Endothelial cell of umbilical vein (primary cell): ENCODE data around the gene NEURL2. TPM values are rescaled to one million over a fixed set of nuclear protein-coding genes. Genes with fewer than 3 reads are reported as not detected.

Experiments used
- BruUV-seq: library from RNA; stranded (reverse); fragments of 400-500 nt; replicated peaks from 2 replicates; lab custom pipeline; 2021; lab: Mats Ljungman, UMichigan
- CTCF ChIA-PET: fragments of 300-600, 350-600 bp; sonication (Branson Sonifier 250); formaldehyde crosslinking; loops from one replicate; lab custom pipeline; 2021; ENCODE audit warnings: antibody characterized with exemption, inconsistent platforms; lab: Charles Lee
- POLR2A ChIA-PET: fragments of 300-600, 350-600 bp; sonication (Branson Sonifier 250); formaldehyde crosslinking; loops from one replicate; lab custom pipeline; 2021; ENCODE audit warnings: antibody characterized with exemption, inconsistent platforms; lab: Charles Lee
- DNase-seq: peaks from one replicate; pipeline ENCODE4 v3.0.0-alpha.2; 2011; ENCODE audit warnings: low read depth, low spot score
- FAIRE-seq: peaks from 2 replicates; lab custom pipeline; 2011; peaks lifted over from hg19 to GRCh38; lab: Jason Lieb, UNC
- H2AFZ ChIP-seq: 2 replicates; pipeline ENCODE4 v1.6.0; 2012; ENCODE audit warnings: low read depth, low read length, control low read depth, inconsistent platforms
- H3K27ac ChIP-seq: 2 replicates; pipeline ENCODE4 v1.5.1; 2011; ENCODE audit warnings: low read depth, mild to moderate bottlenecking, control low read depth, low read length, moderate library complexity; ENCODE audit not compliant: insufficient read depth
- H3K27me3 ChIP-seq, 2 experiments: 2 replicates each; pipeline versions ENCODE4 v1.6.0 to v1.6.1; 2011; ENCODE audit warnings: low read length in 2 of 2, mixed read lengths in 1 of 2; ENCODE audit not compliant: control insufficient read depth in 2 of 2, insufficient read depth in 2 of 2
- H3K36me3 ChIP-seq, 2 experiments: 2 replicates in 1 of 2; 3 replicates in 1 of 2; pipeline ENCODE4 v1.5.1; 2011; ENCODE audit warnings: low read length in 2 of 2, mild to moderate bottlenecking in 1 of 2, moderate library complexity in 1 of 2; ENCODE audit not compliant: control insufficient read depth in 2 of 2, insufficient read depth in 2 of 2; ENCODE audit errors: extremely low read depth in 1 of 2
- H3K4me1 ChIP-seq: 3 replicates; pipeline ENCODE4 v1.5.1; 2011; ENCODE audit warnings: mild to moderate bottlenecking, low read length; ENCODE audit not compliant: control insufficient read depth, insufficient read depth; ENCODE audit errors: extremely low read depth
- H3K4me2 ChIP-seq: 2 replicates; pipeline ENCODE4 v1.6.1; 2011; ENCODE audit warnings: low read length, control low read depth, mixed read lengths; ENCODE audit not compliant: insufficient read depth
- H3K4me3 ChIP-seq, 3 experiments: fragments of 200-600 bp in 1 of 3; sonication (generic), shearing (Covaris generic) in 1 of 3; replicated peaks in 1 of 3; 2 replicates each; pipeline ENCODE4 v1.5.1; 2011 to 2016; ENCODE audit warnings: control low read depth in 3 of 3, low read length in 3 of 3, mild to moderate bottlenecking in 2 of 3, inconsistent platforms in 1 of 3, low read depth in 1 of 3, moderate library complexity in 1 of 3; ENCODE audit not compliant: insufficient read depth in 1 of 3
- H3K79me2 ChIP-seq: 2 replicates; pipeline ENCODE4 v1.6.0; 2012; ENCODE audit warnings: low read length, inconsistent platforms; ENCODE audit not compliant: control insufficient read depth, insufficient read depth
- H3K9ac ChIP-seq: replicated peaks from 2 replicates; pipeline ENCODE3; 2011; ENCODE audit warnings: low read length, control low read depth; ENCODE audit not compliant: insufficient read depth; ENCODE audit errors: extremely low read depth
- H3K9me1 ChIP-seq: replicated peaks from 3 replicates; pipeline ENCODE4 v1.6.0; 2011; ENCODE audit warnings: mild to moderate bottlenecking, low read length; ENCODE audit not compliant: control insufficient read depth, insufficient read depth; ENCODE audit errors: extremely low read depth
- H3K9me3 ChIP-seq: replicated peaks from 2 replicates; pipeline ENCODE4 v1.5.1; 2012; ENCODE audit warnings: low read length, inconsistent platforms; ENCODE audit not compliant: control insufficient read depth, insufficient read depth
- H4K20me1 ChIP-seq: replicated peaks from 2 replicates; pipeline ENCODE3; 2011; ENCODE audit warnings: mild to moderate bottlenecking, low read length; ENCODE audit not compliant: control insufficient read depth, insufficient read depth; ENCODE audit errors: extremely low read depth
- EZH2 ChIP-seq: IDR thresholded peaks from 2 replicates; pipeline ENCODE4 v1.6.1; 2012; ENCODE audit warnings: borderline replicate concordance, low read depth, mild to moderate bottlenecking, moderate library complexity, low read length, inconsistent platforms; ENCODE audit not compliant: severe bottlenecking
- FOS ChIP-seq: IDR thresholded peaks from 2 replicates; pipeline ENCODE4 v1.6.1; 2011; ENCODE audit warnings: mild to moderate bottlenecking, low read length, moderate library complexity, borderline replicate concordance; ENCODE audit not compliant: insufficient read depth
- GATA2 ChIP-seq: IDR thresholded peaks from 2 replicates; pipeline ENCODE4 v1.7.0; 2011; ENCODE audit warnings: low read depth, mild to moderate bottlenecking, moderate library complexity, mixed read lengths, low read length; ENCODE audit not compliant: insufficient read length, insufficient read depth
- MYC ChIP-seq: IDR thresholded peaks from one replicate; pipeline ENCODE4 v1.6.1; 2011; ENCODE audit warnings: mild to moderate bottlenecking, low read depth, low read length
- POLR2A ChIP-seq: IDR thresholded peaks from 2 replicates; pipeline ENCODE4 v1.6.1; 2012; ENCODE audit warnings: low read depth, mild to moderate bottlenecking, control low read depth, low read length
- POLR2AphosphoS5 ChIP-seq: IDR thresholded peaks from 2 replicates; pipeline ENCODE4 v1.6.1; 2012; ENCODE audit warnings: low read depth, mild to moderate bottlenecking, control low read depth, low read length, moderate library complexity; ENCODE audit not compliant: insufficient read depth
- dilution Hi-C: fragments of 300-500 bp; cut with MboI; formaldehyde crosslinking; loops from one replicate; pipeline ENCODE4 v1.15.0; 2019; ENCODE audit warnings: low sequenced_read_pairs; ENCODE audit not compliant: extremely low pct_ligation_motif_present
- intact Hi-C: fragments of 100-400 bp; cut with micrococcal nuclease; formaldehyde crosslinking; loops from one replicate; pipeline ENCODE4 v1.10.0; 2022
- polyA plus RNA-seq, 4 experiments: library from polyadenylated mRNA; depleted of rRNA in 3 of 4; stranded (reverse) in 3 of 4; unstranded in 1 of 4; fragments of >200 nt; gene quantifications; 2 replicates each; pipeline versions ENCODE4 v1.2.1 to v1.2.3, GENCODE V29; 2011 to 2012; ENCODE audit warnings: missing spikeins in 1 of 4
- total RNA-seq: library from RNA; stranded (reverse); gene quantifications from 2 replicates; pipeline ENCODE4 v1.2.3, GENCODE V29; 2021
- TF ChIP-seq, protein P1 (sequence below), 2 donors: IDR thresholded peaks; 1 replicate in 1 of 2; 2 replicates in 1 of 2; pipeline ENCODE4 v1.5.1; 2011; ENCODE audit warnings: low read length in 2 of 2, mild to moderate bottlenecking in 2 of 2, moderate library complexity in 2 of 2, control low read depth in 1 of 2, inconsistent platforms in 1 of 2, low read depth in 1 of 2; ENCODE audit not compliant: insufficient read depth in 1 of 2; ENCODE audit errors: extremely low read depth in 1 of 2

The NEURL2 gene
- total and polyA plus RNA-seq, 2 donors (not counting 3 experiments of a cell fraction or from before 2014, with no cell fraction given), result 2.8 to 5.4 TPM

DNA sequence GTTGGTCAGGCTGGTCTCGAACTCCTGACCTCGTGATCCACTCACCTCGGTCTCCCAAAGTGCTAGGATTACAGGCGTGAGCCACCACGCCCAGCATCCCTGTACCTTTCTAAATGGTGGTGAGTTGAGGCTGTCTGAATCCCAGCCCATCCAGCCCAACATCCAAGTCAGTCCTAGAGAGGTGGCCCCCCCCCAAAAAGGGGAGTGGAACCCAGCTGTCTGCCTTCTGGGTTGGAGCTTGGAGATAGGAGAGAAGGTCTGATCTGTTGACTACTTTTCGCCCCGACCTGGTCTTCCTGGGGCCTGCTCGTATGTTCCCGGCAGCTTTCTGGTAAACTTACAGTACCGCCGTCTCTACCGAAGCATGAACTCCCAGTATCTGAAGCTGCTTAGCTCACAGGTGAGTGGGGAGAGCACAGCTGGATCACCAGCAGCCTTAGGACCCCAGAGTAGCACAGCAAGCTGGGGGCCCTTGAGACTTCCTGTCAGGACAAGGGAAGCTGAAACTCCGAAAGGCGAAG is 5.7 kb upstream of the NEURL2 start:
- Histone ChIP-seq H3K9me3 (no peaks in the 10 kb centered on the region), H3K4me2 (no peak overlapping the region), H3K4me3 (no peak overlapping the region), H3K4me1 (peaks cover 12% of the 10 kb centered on the region), H3K9me1 (no peaks in the 10 kb centered on the region), H3K27me3 (no peaks in the 10 kb centered on the region), H3K79me2 (no peaks in the 10 kb centered on the region), H3K36me3 (peaks cover 4 to 31% of the 10 kb centered on the region in 2 experiments), H3K9ac (no peak overlapping the region), H4K20me1 (no peaks in the 10 kb centered on the region), H2AFZ (no peak overlapping the region), H3K27ac (no peak overlapping the region)
- BruUV-seq, result no TSS peak
- ChIA-PET CTCF (interaction anchor here (0.6 to 0.7 kb wide), 2 partner anchors 13 to 535 kb away, joined by 3 read pairs; no protein-coding TSS in a partner anchor), POLR2A (no interaction called here)
- DNase-seq, result no peak
- TF ChIP-seq POLR2A (no peak), MYC (no peak), EZH2 (no peak), FOS (no peak), POLR2AphosphoS5 (no peak)
- TF ChIP-seq, protein P1, sequence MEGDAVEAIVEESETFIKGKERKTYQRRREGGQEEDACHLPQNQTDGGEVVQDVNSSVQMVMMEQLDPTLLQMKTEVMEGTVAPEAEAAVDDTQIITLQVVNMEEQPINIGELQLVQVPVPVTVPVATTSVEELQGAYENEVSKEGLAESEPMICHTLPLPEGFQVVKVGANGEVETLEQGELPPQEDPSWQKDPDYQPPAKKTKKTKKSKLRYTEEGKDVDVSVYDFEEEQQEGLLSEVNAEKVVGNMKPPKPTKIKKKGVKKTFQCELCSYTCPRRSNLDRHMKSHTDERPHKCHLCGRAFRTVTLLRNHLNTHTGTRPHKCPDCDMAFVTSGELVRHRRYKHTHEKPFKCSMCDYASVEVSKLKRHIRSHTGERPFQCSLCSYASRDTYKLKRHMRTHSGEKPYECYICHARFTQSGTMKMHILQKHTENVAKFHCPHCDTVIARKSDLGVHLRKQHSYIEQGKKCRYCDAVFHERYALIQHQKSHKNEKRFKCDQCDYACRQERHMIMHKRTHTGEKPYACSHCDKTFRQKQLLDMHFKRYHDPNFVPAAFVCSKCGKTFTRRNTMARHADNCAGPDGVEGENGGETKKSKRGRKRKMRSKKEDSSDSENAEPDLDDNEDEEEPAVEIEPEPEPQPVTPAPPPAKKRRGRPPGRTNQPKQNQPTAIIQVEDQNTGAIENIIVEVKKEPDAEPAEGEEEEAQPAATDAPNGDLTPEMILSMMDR (IDR thresholded peaks at IDR 0.05; ENCODE audit: extremely low read depth in 1 of 2, insufficient read depth in 1 of 2, low read depth in 1 of 2, low read length in 2 of 2), result no peak
- dilution Hi-C loops, result no loop called here
- intact Hi-C loops, result no loop called here
- no peak for FAIRE-seq

DNA sequence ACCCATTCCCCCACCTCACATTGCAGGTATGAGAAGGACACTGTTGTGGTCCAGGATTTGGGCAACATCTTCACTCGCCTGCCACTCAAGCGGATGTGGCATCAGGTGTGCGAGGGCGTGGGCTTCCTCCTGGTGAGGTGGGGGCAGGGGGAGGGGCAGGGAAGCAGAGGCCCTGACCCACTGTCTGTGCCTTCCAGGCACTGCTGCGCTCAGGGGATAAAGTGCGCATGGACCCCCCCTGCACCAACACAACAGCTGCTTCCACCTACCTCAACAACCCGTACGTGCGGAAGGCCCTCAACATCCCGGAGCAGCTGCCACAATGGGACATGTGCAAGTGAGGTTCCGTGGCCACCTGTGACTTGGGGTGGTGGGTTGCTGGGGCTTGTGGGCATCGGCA is 3.8 kb upstream of the NEURL2 start:
- no peak overlapping the region for H3K27ac ChIP-seq
- ChIA-PET CTCF (no interaction called here), POLR2A (no interaction called here)
- DNase-seq (no peak), FAIRE-seq (no peak)
- H3K9me1 ChIP-seq, result no peaks in the 10 kb centered on the region
- peaks cover 22% of the 10 kb centered on the region for H3K4me1 ChIP-seq
- no peaks in the 10 kb centered on the region for H4K20me1 ChIP-seq
- no peaks in the 10 kb centered on the region for H3K27me3 ChIP-seq
- no peak overlapping the region for H3K9ac ChIP-seq
- TF ChIP-seq, protein P1 (IDR thresholded peaks at IDR 0.05; ENCODE audit: extremely low read depth in 1 of 2, insufficient read depth in 1 of 2, low read depth in 1 of 2, low read length in 2 of 2), result no peak
- TF ChIP-seq FOS (no peak), POLR2AphosphoS5 (peak; percentile 18), GATA2 (no peak), POLR2A (no peak)
- H3K4me3 ChIP-seq, result no peak overlapping the region
- dilution Hi-C loops, result no loop called here
- no peak overlapping the region for H3K4me2 ChIP-seq
- no TSS peak for BruUV-seq
- no peak overlapping the region for H2AFZ ChIP-seq
- H3K9me3 ChIP-seq, result no peaks in the 10 kb centered on the region
- H3K36me3 ChIP-seq, result peaks cover 4 to 31% of the 10 kb centered on the region in 2 experiments
- no peaks in the 10 kb centered on the region for H3K79me2 ChIP-seq
- intact Hi-C loops, result no loop called here
